NCI-H2227 (cell line): ENCODE results near the gene NLRP12.
A peak's percentile ranks its signal among the peaks of the same experiment; 100 is the strongest.
"Not testable (repeated sequence)": the region's sequence is repeated elsewhere in the genome, so short reads cannot be mapped to it uniquely, and the experiment has no call there.

Experiments
- DNase-seq: peaks from one replicate; lab custom pipeline; 2025; ENCODE audit not compliant: unreplicated experiment; lab: John Stamatoyannopoulos, UW

NLRP12 gene

DNA sequence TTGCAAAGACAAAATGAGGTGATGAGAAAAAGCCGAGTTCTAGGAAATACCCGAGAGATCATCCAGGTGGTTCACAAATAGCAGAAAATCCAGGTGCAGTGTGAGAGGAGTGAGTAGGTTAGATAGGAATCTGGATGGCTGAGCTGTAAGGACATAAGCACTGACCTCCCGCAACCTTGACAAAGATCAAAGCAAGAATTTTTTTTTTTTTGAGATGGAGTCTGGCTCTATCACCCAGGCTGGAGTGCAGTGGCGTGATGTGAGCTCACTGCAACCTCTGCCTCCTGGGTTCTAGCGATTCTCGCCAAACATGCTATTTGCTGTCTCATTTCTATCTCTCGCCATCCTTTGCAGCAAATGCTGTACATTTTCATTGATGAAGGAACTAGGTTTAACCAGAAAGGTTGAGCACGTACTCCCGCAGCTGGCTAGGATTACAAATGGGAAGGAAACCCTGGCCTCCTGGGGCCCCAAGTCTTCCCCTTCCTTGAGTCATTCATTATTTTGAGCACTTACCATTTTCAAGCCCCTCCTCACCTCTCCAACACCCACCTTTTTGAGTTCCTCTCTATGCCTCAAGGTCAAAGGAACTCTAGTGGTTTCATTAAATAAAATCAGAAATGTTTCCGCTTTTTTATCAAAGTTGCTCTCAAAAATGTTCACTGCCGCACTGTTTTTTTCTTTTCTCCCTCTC lies 38.8 kb downstream of the NLRP12 start:
- DNase-seq = no peak

GRCh38 chr19:53782698-53783097 lies 41.4 kb downstream of the NLRP12 start:
- no peak for DNase-seq

DNA sequence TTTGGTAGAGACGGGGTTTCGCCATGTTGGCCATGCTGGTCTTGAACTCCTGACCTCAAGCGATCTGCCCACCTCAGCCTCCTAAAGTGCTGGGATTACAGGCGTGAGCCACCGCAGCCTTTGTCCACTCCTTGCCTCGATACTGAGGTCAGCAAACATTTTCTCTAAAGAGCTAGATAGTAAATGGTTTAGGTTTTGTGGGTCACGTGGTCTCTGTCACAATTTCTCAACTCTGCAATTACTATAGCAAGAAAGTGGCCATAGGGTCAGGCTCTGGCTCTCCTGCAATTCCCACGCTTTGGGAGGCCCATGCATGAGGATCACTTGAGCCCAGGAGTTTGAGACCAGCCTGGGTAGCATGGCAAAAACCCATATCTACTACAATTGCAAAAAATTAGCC lies 42.8 kb downstream of the NLRP12 start:
- not testable (repeated sequence) for DNase-seq

DNA sequence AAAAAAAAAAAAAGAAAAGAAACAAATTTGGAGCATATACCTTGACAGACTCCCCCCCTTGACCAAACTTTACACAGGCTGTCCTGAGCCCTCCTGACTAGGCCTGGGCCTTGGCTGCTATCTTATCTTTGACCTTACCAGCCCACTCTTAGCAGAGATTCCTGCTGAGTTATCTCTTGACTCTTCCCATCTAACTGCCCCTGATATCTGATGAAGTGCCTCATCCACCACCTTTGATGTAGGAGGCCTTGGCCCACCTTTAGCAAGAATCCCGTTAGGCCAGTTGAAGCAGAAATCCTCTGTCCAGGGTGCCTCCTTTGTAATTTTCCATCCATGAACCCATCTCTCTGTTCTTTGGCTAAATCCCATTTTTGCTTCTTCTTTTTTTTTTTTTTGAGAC lies 43.6 kb downstream of the NLRP12 start:
- no peak for DNase-seq

DNA sequence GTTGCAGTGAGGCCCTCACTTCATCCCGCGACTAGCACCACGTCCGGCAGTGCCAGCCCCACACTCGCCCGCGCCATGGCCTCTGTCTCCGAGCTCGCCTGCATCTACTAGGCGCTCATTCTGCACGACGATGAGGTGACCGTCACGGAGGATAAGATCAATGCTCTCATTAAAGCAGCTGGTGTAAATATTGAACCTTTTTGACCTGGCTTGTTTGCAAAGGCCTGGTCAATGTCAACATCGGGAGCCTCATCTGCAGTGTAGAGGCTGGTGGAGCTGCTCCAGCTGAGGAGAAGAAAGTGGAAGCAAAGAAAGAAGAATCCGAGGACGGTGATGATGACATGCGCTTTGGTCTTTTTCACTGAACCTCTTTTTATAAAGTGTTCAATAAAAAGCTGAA lies 48.6 kb downstream of the NLRP12 start:
- no peak for DNase-seq

DNA sequence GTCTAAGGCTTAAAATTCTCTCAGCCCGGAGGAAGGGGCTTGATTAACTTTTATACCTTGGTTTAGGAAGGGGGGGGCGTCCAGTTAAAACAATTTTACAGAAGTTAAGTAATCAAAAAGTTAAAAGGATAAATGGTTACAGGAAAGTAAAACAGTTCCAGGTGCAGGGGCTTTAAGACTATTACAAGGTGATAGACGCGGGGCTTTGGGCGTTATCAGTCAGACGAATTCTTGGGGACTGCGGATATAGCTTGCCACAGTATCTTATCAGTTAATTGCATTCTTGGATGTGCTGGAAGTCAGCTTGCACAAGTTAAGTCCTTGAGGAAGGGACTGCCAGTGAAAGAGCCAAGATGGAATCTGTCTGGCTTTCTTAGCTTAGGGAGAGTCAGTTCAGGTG lies 49.6 kb downstream of the NLRP12 start:
- not testable (repeated sequence) for DNase-seq

GRCh38 chr19:53773999-53774398 lies 50.1 kb downstream of the NLRP12 start:
- DNase-seq = no peak

- DNase-seq = peak; percentile 88
Measured at GRCh38 chr19:53772943-53773342, 51.2 kb downstream of the NLRP12 start.

DNA sequence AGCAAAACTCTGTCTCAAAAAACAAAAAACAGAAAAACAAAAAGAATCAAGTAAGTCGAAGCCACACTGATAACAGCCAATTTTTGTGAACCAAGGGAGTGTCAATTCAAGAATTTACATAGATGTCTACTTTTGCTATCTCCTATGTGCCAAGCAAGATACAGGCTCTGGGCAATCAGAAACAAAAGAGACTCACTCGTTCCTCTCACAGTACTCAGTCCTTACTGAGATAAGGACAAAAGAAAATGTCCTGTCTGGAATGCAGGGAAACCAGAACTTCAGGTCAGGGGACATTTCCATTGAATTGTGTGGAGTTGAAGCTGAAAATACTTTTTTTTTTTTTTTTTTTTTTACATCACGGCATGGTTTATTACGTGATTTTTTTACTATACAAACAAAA lies 53.0 kb downstream of the NLRP12 start:
- DNase-seq = no peak

DNA sequence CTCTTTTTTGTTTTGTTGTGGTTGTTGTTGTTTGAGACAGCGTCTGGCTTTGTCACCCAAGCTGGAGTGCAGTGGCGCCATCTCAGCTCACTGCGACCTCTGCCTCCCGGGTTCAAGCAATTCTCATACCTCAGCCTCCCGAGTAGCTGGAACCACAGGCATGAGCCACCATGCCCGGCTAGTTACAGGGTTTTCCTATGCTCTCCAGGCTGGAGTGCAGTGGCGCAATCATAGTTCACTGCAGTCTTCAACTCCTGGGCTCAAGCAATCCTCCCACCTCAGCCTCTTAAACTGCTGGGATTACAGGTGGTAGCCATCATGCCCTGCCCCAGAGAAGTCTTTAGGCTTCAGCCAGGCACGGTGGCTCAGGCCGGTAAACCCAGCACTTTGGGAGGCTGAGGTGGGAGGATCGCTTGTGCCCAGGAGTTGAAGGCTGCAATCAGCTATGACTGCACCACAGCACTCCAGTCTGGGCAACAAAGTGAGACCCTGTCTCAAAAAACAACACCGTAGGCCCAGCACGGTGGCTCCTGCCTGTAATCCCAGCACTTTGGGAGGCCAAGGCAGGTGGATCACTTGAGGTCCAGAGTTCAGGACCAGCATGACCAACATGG lies 54.3 kb downstream of the NLRP12 start:
- not testable (repeated sequence) for DNase-seq

DNA sequence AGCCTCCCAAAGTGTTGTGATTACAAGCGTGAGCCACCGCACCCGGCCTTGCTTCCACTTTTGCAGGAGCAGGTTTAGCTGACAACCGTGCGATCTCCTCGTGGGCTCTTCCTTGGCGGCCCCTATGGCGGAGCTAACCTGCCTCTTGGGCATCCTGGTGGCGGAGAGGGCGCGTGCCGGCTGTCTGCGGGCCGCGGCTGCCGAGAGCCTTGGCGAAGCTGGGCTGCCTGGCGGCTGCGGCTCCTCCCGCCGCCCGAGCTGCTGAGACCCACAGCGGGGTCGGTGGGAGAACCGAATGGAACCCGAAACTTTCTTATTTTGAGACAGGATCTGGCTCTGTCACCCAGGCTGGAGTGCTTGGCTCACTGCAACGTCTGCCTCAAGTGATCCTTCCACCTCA lies 55.7 kb downstream of the NLRP12 start:
- no peak for DNase-seq

- not testable (repeated sequence) for DNase-seq
Measured at GRCh38 chr19:53758991-53759390, 65.1 kb downstream of the NLRP12 start.
